Smooth muscle cell (in vitro differentiated cells): ENCODE results near the gene CNTNAP2. TPM values are rescaled to one million over a fixed set of nuclear protein-coding genes. Genes with fewer than 3 reads are reported as not detected.

ENCODE experiments used
- DNase-seq: peaks from one replicate; lab custom pipeline; 2025; ENCODE audit not compliant: unreplicated experiment; lab: John Stamatoyannopoulos, UW
- H2AFZ ChIP-seq: fragments of 200-600 bp; sonication (generic); 2 replicates; pipeline ENCODE4 v1.6.0; 2016; ENCODE audit warnings: antibody characterized with exemption, low read depth, mild to moderate bottlenecking
- H3F3A ChIP-seq: fragments of 200-600 bp; sonication (generic); 2 replicates; pipeline ENCODE4 v1.6.0; 2017; ENCODE audit warnings: antibody characterized with exemption, low read depth
- H3K27ac ChIP-seq: fragments of 200-600 bp; sonication (generic); 2 replicates; pipeline ENCODE4 v1.5.1; 2016; ENCODE audit warnings: low read depth, mild to moderate bottlenecking
- H3K27me3 ChIP-seq: fragments of 200-600 bp; sonication (generic); 2 replicates; pipeline ENCODE4 v1.6.1; 2016; ENCODE audit warnings: low read depth, mild to moderate bottlenecking
- H3K36me3 ChIP-seq: fragments of 200-600 bp; sonication (generic); 2 replicates; pipeline ENCODE4 v1.5.1; 2016; ENCODE audit warnings: low read depth
- H3K4me1 ChIP-seq: fragments of 200-600 bp; sonication (generic); 2 replicates; pipeline ENCODE4 v1.5.1; 2016; ENCODE audit warnings: low read depth
- H3K4me2 ChIP-seq: fragments of 200-600 bp; sonication (generic); 2 replicates; pipeline ENCODE4 v1.6.0; 2016; ENCODE audit warnings: mild to moderate bottlenecking
- H3K4me3 ChIP-seq: fragments of 200-600 bp; sonication (generic); 2 replicates; pipeline ENCODE4 v1.5.1; 2016; ENCODE audit warnings: mild to moderate bottlenecking
- H3K79me2 ChIP-seq: fragments of 200-600 bp; sonication (generic); 2 replicates; pipeline ENCODE4 v1.6.0; 2016; ENCODE audit warnings: low read depth, mild to moderate bottlenecking
- H3K9ac ChIP-seq: fragments of 200-600 bp; sonication (generic); 2 replicates; pipeline ENCODE4 v1.6.0; 2016; ENCODE audit warnings: low read depth
- H3K9me3 ChIP-seq: fragments of 200-600 bp; sonication (generic); replicated peaks from 2 replicates; pipeline ENCODE4 v1.5.1; 2016; ENCODE audit warnings: low read depth
- H4K20me1 ChIP-seq: fragments of 200-600 bp; sonication (generic); 2 replicates; pipeline ENCODE4 v1.6.0; 2016; ENCODE audit warnings: low read depth
- CTCF ChIP-seq: fragments of 200-600 bp; sonication (generic); IDR thresholded peaks from 2 replicates; pipeline ENCODE4 v1.5.1; 2017; ENCODE audit warnings: borderline replicate concordance, mild to moderate bottlenecking, antibody characterized with exemption; ENCODE audit not compliant: insufficient read depth, poor library complexity, severe bottlenecking
- WGBS: methylation state at CpG from one replicate; pipeline ENCODE4 v1.1.7; 2016; ENCODE audit warnings: low lambda C conversion rate; 5-methylcytosine and 5-hydroxymethylcytosine counted together
- polyA plus RNA-seq: library from polyadenylated mRNA; unstranded; fragments of >200 nt; fragmentation: Nextera tagmentation; extraction: Ambion mirVana; gene quantifications from 2 replicates; pipeline ENCODE4 v1.2.1, GENCODE V29; 2016
- total RNA-seq: library from RNA; depleted of rRNA; stranded (reverse); fragments of >200 nt; gene quantifications from 2 replicates; pipeline ENCODE4 v1.2.3, GENCODE V29; 2014

The CNTNAP2 gene
- total and polyA plus RNA-seq, 2 experiments from 2014 or later = 1.7 to 9.0 TPM

GRCh38 chr7:148410905-148411304 lies 2294.3 kb downstream of the CNTNAP2 start:
- no peaks in the 10 kb centered on the region for H3K4me1 ChIP-seq
- H3K4me2 ChIP-seq = no peak overlapping the region
- no peak for DNase-seq
- H3K27ac ChIP-seq = no peak overlapping the region
- TF ChIP-seq CTCF = no peak
- WGBS = 96% methylated on average over 7 of the region's 7 CpGs
- no peak overlapping the region for H2AFZ ChIP-seq
- no peaks in the 10 kb centered on the region for H4K20me1 ChIP-seq
- no peaks in the 10 kb centered on the region for H3K36me3 ChIP-seq
- H3F3A ChIP-seq = no peaks in the 10 kb centered on the region
- H3K27me3 ChIP-seq = no peaks in the 10 kb centered on the region
- H3K4me3 ChIP-seq = no peak overlapping the region
- no peak overlapping the region for H3K9ac ChIP-seq
- H3K79me2 ChIP-seq = no peaks in the 10 kb centered on the region
- H3K9me3 ChIP-seq = no peaks in the 10 kb centered on the region

- Histone ChIP-seq H3K27me3 (no peaks in the 10 kb centered on the region), H3K4me1 (no peaks in the 10 kb centered on the region)
These were observed 2296.1 kb downstream of the CNTNAP2 start for GRCh38 chr7:148412691-148413090.

GRCh38 chr7:148419856-148420832 lies 2303.5 kb downstream of the CNTNAP2 start:
- H2AFZ ChIP-seq = no peak overlapping the region
- H3K79me2 ChIP-seq = no peaks in the 10 kb centered on the region
- H3K27me3 ChIP-seq = no peaks in the 10 kb centered on the region
- H3K27ac ChIP-seq = no peak overlapping the region
- H3K4me3 ChIP-seq = no peak overlapping the region
- DNase-seq = no peak
- no peak overlapping the region for H3K4me2 ChIP-seq
- no peaks in the 10 kb centered on the region for H3F3A ChIP-seq
- no peaks in the 10 kb centered on the region for H3K9me3 ChIP-seq
- H3K9ac ChIP-seq = no peak overlapping the region
- H3K36me3 ChIP-seq = no peaks in the 10 kb centered on the region
- WGBS = 86% methylated on average over 11 of the region's 11 CpGs
- H4K20me1 ChIP-seq = no peaks in the 10 kb centered on the region
- no peak for TF ChIP-seq CTCF
- H3K4me1 ChIP-seq = no peaks in the 10 kb centered on the region

More at GRCh38 chr7:148412691-148413090, 2296.1 kb downstream of the CNTNAP2 start:
- H3K4me2 ChIP-seq = no peak overlapping the region
- H3K27ac ChIP-seq = no peak overlapping the region
- H3K4me3 ChIP-seq = no peak overlapping the region
- H4K20me1 ChIP-seq = no peaks in the 10 kb centered on the region
- H3F3A ChIP-seq = no peaks in the 10 kb centered on the region
- H3K9ac ChIP-seq = no peak overlapping the region
- no peak overlapping the region for H2AFZ ChIP-seq
- H3K9me3 ChIP-seq = no peaks in the 10 kb centered on the region
- TF ChIP-seq CTCF = no peak
- no peaks in the 10 kb centered on the region for H3K79me2 ChIP-seq
- H3K36me3 ChIP-seq = no peaks in the 10 kb centered on the region
- DNase-seq = no peak
- WGBS = 98% methylated on average over 2 of the region's 2 CpGs
